NCI-H2196 (cell line): Measurements from ENCODE around the gene SNAPC2.
A peak's percentile ranks its signal among the peaks of the same experiment; 100 is the strongest.
"Not testable (repeated sequence)": the region's sequence is repeated elsewhere in the genome, so short reads cannot be mapped to it uniquely, and the experiment has no call there.

ENCODE experiments used
- DNase-seq: peaks from one replicate; lab custom pipeline; 2025; ENCODE audit not compliant: unreplicated experiment; lab: John Stamatoyannopoulos, UW

SNAPC2 gene

GRCh38 chr19:7932930-7933300 is 12.8 kb downstream of the SNAPC2 start:
- no peak for DNase-seq

- no peak for DNase-seq
Observed at GRCh38 chr19:7933411-7933810, 13.3 kb downstream of the SNAPC2 start.

- no peak for DNase-seq
Observed at GRCh38 chr19:7933828-7934725, 13.9 kb downstream of the SNAPC2 start.

- no peak for DNase-seq
Observed at GRCh38 chr19:7934766-7935165, 14.6 kb downstream of the SNAPC2 start.

- DNase-seq: no peak
Observed at GRCh38 chr19:7940841-7941240, 20.7 kb downstream of the SNAPC2 start.

- DNase-seq: no peak
Observed at GRCh38 chr19:7941895-7942596, 21.9 kb downstream of the SNAPC2 start.

GRCh38 chr19:7942981-7943443 is 22.9 kb downstream of the SNAPC2 start:
- no peak for DNase-seq

GRCh38 chr19:7943444-7944176 is 23.5 kb downstream of the SNAPC2 start, which contains the start of gene TIMM44:
Gene TIMM44, minus strand, starts transcription at chr19:7943666. Its CDS starts 15 bp downstream, at chr19:7943651.
- DNase-seq: peak; percentile 99

- DNase-seq: peak; percentile 92
Observed at GRCh38 chr19:7944177-7944761, 24.1 kb downstream of the SNAPC2 start.

GRCh38 chr19:7947939-7948338 is 27.8 kb downstream of the SNAPC2 start:
- DNase-seq: no peak

GRCh38 chr19:7953060-7953459 is 32.9 kb downstream of the SNAPC2 start:
- no peak for DNase-seq

GRCh38 chr19:7953576-7953975 is 33.4 kb downstream of the SNAPC2 start:
- DNase-seq: no peak

GRCh38 chr19:7955696-7956095 is 35.6 kb downstream of the SNAPC2 start:
- DNase-seq: no peak

GRCh38 chr19:7959211-7959610 is 39.1 kb downstream of the SNAPC2 start:
- no peak for DNase-seq

GRCh38 chr19:7961082-7961481 is 40.9 kb downstream of the SNAPC2 start:
- not testable (repeated sequence) for DNase-seq

GRCh38 chr19:7961920-7962626 is 41.9 kb downstream of the SNAPC2 start:
- no peak for DNase-seq

GRCh38 chr19:7962644-7963268 is 42.6 kb downstream of the SNAPC2 start:
- no peak for DNase-seq

- no peak for DNase-seq
Observed at GRCh38 chr19:7963566-7963965, 43.4 kb downstream of the SNAPC2 start.

- DNase-seq: no peak
Observed at GRCh38 chr19:7965259-7965841, 45.2 kb downstream of the SNAPC2 start.
